HCT116 (cell line): ENCODE data around the gene RABGEF1. TPM values are rescaled to one million over a fixed set of nuclear protein-coding genes. Genes with fewer than 3 reads are reported as not detected.

Experiments used
- ATAC-seq: fragments of 200-7000 bp; cut with Tn5 transposase; 2 replicates; pipeline ENCODE4 v1.9.1; 2020; ENCODE audit warnings: mild to moderate bottlenecking, moderate library complexity
- BruUV-seq: library from RNA; stranded (reverse); fragments of 400-500 nt; replicated peaks from 2 replicates; lab custom pipeline; 2021; lab: Mats Ljungman, UMichigan
- CTCF ChIA-PET: fragments of 300-600 bp; sonication (Branson Sonifier 250); formaldehyde crosslinking; loops from one replicate; lab custom pipeline; 2021; ENCODE audit warnings: antibody characterized with exemption; lab: Charles Lee
- POLR2A ChIA-PET: fragments of 300-600, 350-600 bp; sonication (Branson Sonifier 250); formaldehyde crosslinking; loops from one replicate; lab custom pipeline; 2021; ENCODE audit warnings: antibody characterized with exemption; lab: Charles Lee
- RAD21 ChIA-PET, 2 experiments: fragments of 300-600 bp; sonication (Branson Sonifier 250); formaldehyde crosslinking; loops; one replicate each; lab custom pipeline; 2023; ENCODE audit warnings: low total read pairs in 2 of 2; ENCODE audit not compliant: uncharacterized antibody in 2 of 2, unreplicated experiment in 2 of 2, low non-redundant PET in 1 of 2; lab: Charles Lee
- DNase-seq: peaks from one replicate; pipeline ENCODE4 v3.0.0-alpha.2; 2010; ENCODE audit warnings: low read depth, low spot score
- H2AFZ ChIP-seq: fragments of 200-600 bp; shearing (Covaris generic), sonication (generic); 2 replicates; pipeline ENCODE4 v1.6.1; 2017; ENCODE audit warnings: low read depth, mixed run types, mixed read lengths, antibody characterized with exemption, low read length; ENCODE audit not compliant: poor library complexity, severe bottlenecking
- H3K27ac ChIP-seq: 2 replicates; pipeline ENCODE4 v1.5.1; 2012; ENCODE audit warnings: low read depth, low read length
- H3K27me3 ChIP-seq: fragments of 200-600 bp; sonication (generic); 2 replicates; pipeline ENCODE4 v1.6.1; 2016; ENCODE audit warnings: mixed run types, low read length, mixed read lengths; ENCODE audit not compliant: insufficient read depth
- H3K36me3 ChIP-seq, 2 experiments: fragments of 200-500 bp in 1 of 2; fragments of 200-600 bp in 1 of 2; sonication (Bioruptor generic) in 1 of 2; sonication (generic) in 1 of 2; 2 replicates each; pipeline versions ENCODE4 v1.5.1 to v1.6.1; 2014 to 2016; ENCODE audit warnings: low read length in 2 of 2, inconsistent platforms in 1 of 2, mixed read lengths in 1 of 2, mixed run types in 1 of 2; ENCODE audit not compliant: insufficient read depth in 2 of 2, control insufficient read depth in 1 of 2
- H3K4me1 ChIP-seq, 2 experiments: fragments of 200-600 bp in 1 of 2; sonication (generic) in 1 of 2; 2 replicates each; pipeline versions ENCODE4 v1.5.1 to v1.6.1; 2012 to 2017; ENCODE audit warnings: low read length in 2 of 2, inconsistent platforms in 1 of 2, mild to moderate bottlenecking in 1 of 2, mixed read lengths in 1 of 2, mixed run types in 1 of 2, moderate library complexity in 1 of 2; ENCODE audit not compliant: insufficient read depth in 2 of 2, control insufficient read depth in 1 of 2
- H3K4me2 ChIP-seq: fragments of 200-600 bp; sonication (generic); 2 replicates; pipeline ENCODE4 v1.6.1; 2017; ENCODE audit warnings: mixed run types, low read length, mixed read lengths
- H3K4me3 ChIP-seq, 2 experiments: fragments of 200-600 bp in 1 of 2; sonication (generic) in 1 of 2; replicated peaks in 1 of 2; 2 replicates each; pipeline ENCODE4 v1.5.1; 2011 to 2016; ENCODE audit warnings: low read length in 2 of 2, control low read depth in 1 of 2, low read depth in 1 of 2, mild to moderate bottlenecking in 1 of 2, mixed read lengths in 1 of 2, mixed run types in 1 of 2
- H3K79me2 ChIP-seq: fragments of 200-600 bp; sonication (generic); 2 replicates; pipeline ENCODE4 v1.6.1; 2017; ENCODE audit warnings: mild to moderate bottlenecking, mixed run types, low read length, moderate library complexity, mixed read lengths; ENCODE audit not compliant: insufficient read depth
- H3K9ac ChIP-seq: fragments of 200-600 bp; sonication (generic); 2 replicates; pipeline ENCODE4 v1.6.1; 2016; ENCODE audit warnings: low read length, mixed read lengths
- H3K9me2 ChIP-seq: fragments of 200-600 bp; sonication (generic), shearing (Covaris generic); 2 replicates; pipeline ENCODE4 v1.6.1; 2017; ENCODE audit warnings: mixed run types, mild to moderate bottlenecking, moderate library complexity; ENCODE audit not compliant: insufficient read depth
- H3K9me3 ChIP-seq, 2 experiments: fragments of 200-500 bp in 1 of 2; fragments of 200-600 bp in 1 of 2; sonication (Bioruptor generic) in 1 of 2; sonication (generic) in 1 of 2; 2 replicates each; pipeline ENCODE4 v1.6.1; 2014 to 2017; ENCODE audit warnings: low read length in 2 of 2, mixed read lengths in 2 of 2, inconsistent platforms in 1 of 2, low read depth in 1 of 2, mild to moderate bottlenecking in 1 of 2, mixed run types in 1 of 2, moderate library complexity in 1 of 2; ENCODE audit not compliant: control insufficient read depth in 1 of 2, insufficient read depth in 1 of 2
- H4K20me1 ChIP-seq: fragments of 200-600 bp; sonication (generic), shearing (Covaris generic); 2 replicates; pipeline ENCODE4 v1.6.1; 2017; ENCODE audit warnings: mixed run types, mild to moderate bottlenecking, moderate library complexity; ENCODE audit not compliant: insufficient read depth
- ATF3 ChIP-seq: IDR thresholded peaks from 2 replicates; pipeline ENCODE4 v1.6.1; 2012
- EZH2phosphoT487 ChIP-seq: fragments of 200-600 bp; IDR thresholded peaks from 2 replicates; pipeline ENCODE4 v1.6.1; 2018; ENCODE audit warnings: antibody characterized with exemption, borderline replicate concordance
- JUND ChIP-seq: IDR thresholded peaks from 2 replicates; pipeline ENCODE4 v1.6.1; 2012
- MAX ChIP-seq: IDR thresholded peaks from 2 replicates; pipeline ENCODE4 v1.6.1; 2012
- RAD21 ChIP-seq: IDR thresholded peaks from 2 replicates; pipeline ENCODE4 v1.6.1; 2012; ENCODE audit warnings: low read depth, mild to moderate bottlenecking
- REST ChIP-seq: IDR thresholded peaks from 2 replicates; pipeline ENCODE4 v1.6.1; 2012; ENCODE audit warnings: low read depth
- SP1 ChIP-seq: IDR thresholded peaks from 2 replicates; pipeline ENCODE4 v1.6.1; 2012; ENCODE audit warnings: low read depth
- YY1 ChIP-seq: IDR thresholded peaks from 2 replicates; pipeline ENCODE4 v1.6.1; 2011; ENCODE audit warnings: low read length, low read depth, moderate library complexity, mild to moderate bottlenecking; ENCODE audit not compliant: insufficient replicate concordance; ENCODE audit errors: extremely low read depth
- intact Hi-C: fragments of 100-400 bp; cut with micrococcal nuclease; formaldehyde crosslinking; loops from 2 replicates; pipeline ENCODE4 v1.10.0; 2022
- total RNA-seq: library from RNA; stranded (reverse); gene quantifications from one replicate; pipeline ENCODE4 v1.2.1, GENCODE V29; 2021; ENCODE audit not compliant: unreplicated experiment

Gene RABGEF1
- total RNA-seq, 1 experiment from 2014 or later = 22.9 TPM

GRCh38 chr7:66725843-66726242, 14.7 kb upstream of the RABGEF1 start:
- H3K27me3 ChIP-seq = no peaks in the 10 kb centered on the region
- no peak overlapping the region for H3K9ac ChIP-seq
- ChIA-PET CTCF (no interaction called here), POLR2A (no interaction called here), RAD21 (no interaction called here)
- H3K79me2 ChIP-seq = no peaks in the 10 kb centered on the region
- H3K4me1 ChIP-seq = no peaks in the 10 kb centered on the region
- no peaks in the 10 kb centered on the region for H4K20me1 ChIP-seq
- no peak overlapping the region for H2AFZ ChIP-seq
- H3K4me2 ChIP-seq = no peak overlapping the region
- H3K4me3 ChIP-seq = no peak overlapping the region
- no peak for ATAC-seq
- peaks cover 0 to 9% of the 10 kb centered on the region in 2 experiments; a peak in 1 of 4 replicates for H3K36me3 ChIP-seq
- intact Hi-C loops = no loop called here
- H3K9me3 ChIP-seq = 0 out of 4 replicates have a peak, but pooled peaks cover 4 to 5% of the 10 kb centered on the region in 2 experiments
- TF ChIP-seq YY1 = no peak
- TF ChIP-seq JUND = no peak
- TF ChIP-seq SP1 = no peak
- TF ChIP-seq MAX = no peak
- no peak for TF ChIP-seq EZH2phosphoT487
- no peak for TF ChIP-seq ATF3
- TF ChIP-seq REST = no peak
- TF ChIP-seq RAD21 = no peak
- H3K27ac ChIP-seq = no peak overlapping the region
- DNase-seq = no peak
- H3K9me2 ChIP-seq = no peaks in the 10 kb centered on the region
- no TSS peak for BruUV-seq
